Right hindlimb (tissue), 1 donor: ENCODE data around the gene UBE2E2.
"Not testable (repeated sequence)": the region's sequence is repeated elsewhere in the genome, so short reads cannot be mapped to it uniquely, and the experiment has no call there.

Experiments used
- DNase-seq: peaks from one replicate; pipeline ENCODE4 v3.0.0-alpha.2; 2018

UBE2E2 gene

GRCh38 chr3:23594894-23595670 lies 392.0 kb downstream of the UBE2E2 start:
- DNase-seq = no peak

GRCh38 chr3:23595851-23596250 lies 392.7 kb downstream of the UBE2E2 start:
- no peak for DNase-seq

- DNase-seq = no peak
Observed at GRCh38 chr3:23600167-23600871, 397.2 kb downstream of the UBE2E2 start.

GRCh38 chr3:23601091-23601822 lies 398.1 kb downstream of the UBE2E2 start:
- DNase-seq = no peak

- DNase-seq = no peak
Observed at GRCh38 chr3:23602971-23603370, 399.8 kb downstream of the UBE2E2 start.

GRCh38 chr3:23607184-23607847 lies 404.2 kb downstream of the UBE2E2 start:
- DNase-seq = no peak

GRCh38 chr3:23608650-23609049 lies 405.5 kb downstream of the UBE2E2 start:
- no peak for DNase-seq

- peak; percentile 83 for DNase-seq
Observed at GRCh38 chr3:23611737-23612295, 408.7 kb downstream of the UBE2E2 start.

- DNase-seq = no peak
Observed at GRCh38 chr3:23612296-23612891, 409.3 kb downstream of the UBE2E2 start.

- DNase-seq = no peak
Observed at GRCh38 chr3:23615068-23615467, 411.9 kb downstream of the UBE2E2 start.

GRCh38 chr3:23618475-23618874 lies 415.3 kb downstream of the UBE2E2 start:
- not testable (repeated sequence) for DNase-seq

GRCh38 chr3:23619705-23620637 lies 416.8 kb downstream of the UBE2E2 start:
- DNase-seq = no peak

GRCh38 chr3:23620638-23621015 lies 417.5 kb downstream of the UBE2E2 start:
- DNase-seq = no peak

GRCh38 chr3:23623844-23624243 lies 420.7 kb downstream of the UBE2E2 start:
- no peak for DNase-seq

GRCh38 chr3:23624305-23624704 lies 421.2 kb downstream of the UBE2E2 start:
- no peak for DNase-seq

GRCh38 chr3:23626442-23626841 lies 423.3 kb downstream of the UBE2E2 start:
- no peak for DNase-seq

GRCh38 chr3:23629181-23629894 lies 426.2 kb downstream of the UBE2E2 start:
- no peak for DNase-seq

GRCh38 chr3:23633261-23633960 lies 430.3 kb downstream of the UBE2E2 start:
- no peak for DNase-seq

GRCh38 chr3:23637339-23637738 lies 434.2 kb downstream of the UBE2E2 start:
- DNase-seq = no peak
